GM10266 (cell line): ENCODE measurements around the gene DIPK1A.
A peak's percentile ranks its signal among the peaks of the same experiment; 100 is the strongest.

Experiments
- DNase-seq: peaks from one replicate; pipeline ENCODE4 v3.0.0; 2012; ENCODE audit errors: extremely low spot score
- TF ChIP-seq, protein P1 (sequence below): IDR thresholded peaks from 2 replicates; pipeline ENCODE4 v1.5.1; 2012; ENCODE audit warnings: mild to moderate bottlenecking, low read depth; ENCODE audit not compliant: control insufficient read depth, insufficient read depth; ENCODE audit errors: missing control alignments

The DIPK1A gene

DNA sequence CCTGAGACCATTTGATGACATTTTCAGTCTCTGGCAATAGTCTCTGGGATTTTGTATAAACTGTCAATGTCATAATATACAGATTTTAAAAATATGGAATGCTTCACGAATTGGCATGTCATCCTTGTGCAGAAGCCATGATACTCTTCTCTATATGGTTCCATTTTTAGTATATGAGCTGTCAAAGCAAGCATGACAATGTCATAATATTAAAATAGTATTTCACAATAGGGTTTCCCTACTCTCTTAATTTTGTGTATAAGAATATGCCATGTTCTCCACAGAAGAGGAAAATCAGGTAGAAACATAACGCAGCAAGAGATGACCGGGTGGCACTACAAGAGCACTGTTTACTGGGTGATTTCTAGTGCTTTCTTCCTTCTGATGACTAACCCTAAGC, 8.3 kb upstream of the DIPK1A start:
- no peak for DNase-seq

DNA sequence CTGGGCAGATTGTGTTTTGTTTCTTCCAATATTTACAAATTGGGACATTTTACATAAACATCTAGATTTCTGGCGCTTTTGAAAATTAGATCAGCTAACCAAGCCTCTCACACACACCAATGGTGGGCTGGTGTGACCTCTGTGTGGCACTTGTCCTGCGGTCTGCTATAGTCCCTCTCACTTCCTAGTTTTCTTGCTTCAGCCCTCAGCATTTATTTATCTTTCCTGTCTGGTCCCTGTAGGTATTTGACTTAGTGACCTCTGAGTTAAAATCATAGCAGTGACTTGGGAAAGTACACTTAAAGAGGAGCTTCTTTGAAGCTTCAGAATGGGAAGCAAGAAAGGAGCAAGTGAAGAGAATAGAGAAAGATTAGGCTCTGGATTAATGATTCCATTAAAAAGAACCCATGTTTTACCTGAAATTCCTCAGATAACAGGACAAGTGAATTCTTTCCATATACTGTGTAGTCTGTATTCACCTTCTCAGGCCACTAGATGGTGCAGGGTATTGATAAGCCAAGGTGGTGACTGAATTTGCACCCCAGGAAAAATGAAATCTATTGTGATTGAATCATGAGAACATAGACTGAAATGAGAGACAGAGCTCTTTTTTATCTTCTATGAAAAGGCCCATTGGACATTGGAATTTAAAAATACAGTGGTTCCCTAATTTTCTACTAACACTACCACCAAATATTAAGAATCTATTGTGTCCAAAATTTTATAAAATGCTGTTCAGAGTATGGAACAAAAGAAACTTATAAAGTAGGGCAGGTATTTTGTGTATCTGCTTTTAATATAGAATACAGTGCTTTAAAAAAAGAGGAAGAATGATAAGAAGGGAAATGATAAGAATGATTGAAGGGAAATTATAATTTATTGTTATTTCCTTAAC, 7.1 kb upstream of the DIPK1A start:
- TF ChIP-seq, protein P1, sequence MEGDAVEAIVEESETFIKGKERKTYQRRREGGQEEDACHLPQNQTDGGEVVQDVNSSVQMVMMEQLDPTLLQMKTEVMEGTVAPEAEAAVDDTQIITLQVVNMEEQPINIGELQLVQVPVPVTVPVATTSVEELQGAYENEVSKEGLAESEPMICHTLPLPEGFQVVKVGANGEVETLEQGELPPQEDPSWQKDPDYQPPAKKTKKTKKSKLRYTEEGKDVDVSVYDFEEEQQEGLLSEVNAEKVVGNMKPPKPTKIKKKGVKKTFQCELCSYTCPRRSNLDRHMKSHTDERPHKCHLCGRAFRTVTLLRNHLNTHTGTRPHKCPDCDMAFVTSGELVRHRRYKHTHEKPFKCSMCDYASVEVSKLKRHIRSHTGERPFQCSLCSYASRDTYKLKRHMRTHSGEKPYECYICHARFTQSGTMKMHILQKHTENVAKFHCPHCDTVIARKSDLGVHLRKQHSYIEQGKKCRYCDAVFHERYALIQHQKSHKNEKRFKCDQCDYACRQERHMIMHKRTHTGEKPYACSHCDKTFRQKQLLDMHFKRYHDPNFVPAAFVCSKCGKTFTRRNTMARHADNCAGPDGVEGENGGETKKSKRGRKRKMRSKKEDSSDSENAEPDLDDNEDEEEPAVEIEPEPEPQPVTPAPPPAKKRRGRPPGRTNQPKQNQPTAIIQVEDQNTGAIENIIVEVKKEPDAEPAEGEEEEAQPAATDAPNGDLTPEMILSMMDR, result peak; percentile 70
- no peak for DNase-seq

More for the DNA sequence above, 8.3 kb upstream of the DIPK1A start:
- TF ChIP-seq, protein P1, result no peak

DNA sequence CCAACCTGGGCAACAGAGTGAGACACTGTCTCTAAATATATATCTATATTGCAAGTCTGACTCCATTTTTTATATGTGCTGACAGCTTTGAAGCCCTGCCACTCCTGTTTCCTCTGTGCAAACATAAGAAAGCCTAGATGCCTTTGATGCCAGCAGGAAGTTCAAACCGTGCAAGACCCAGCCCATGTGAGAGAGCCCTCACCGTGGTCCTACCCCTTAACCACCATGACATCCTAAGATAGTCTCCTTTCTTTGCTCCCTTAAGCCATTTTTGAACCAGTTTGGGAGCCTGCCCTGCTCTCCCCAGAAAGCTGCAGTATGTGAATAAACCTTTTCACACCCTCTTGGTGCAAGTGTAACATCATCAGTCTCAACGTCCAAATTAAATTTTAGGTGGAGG, 3.7 kb upstream of the DIPK1A start:
- TF ChIP-seq, protein P1, result no peak
- DNase-seq, result no peak

DNA sequence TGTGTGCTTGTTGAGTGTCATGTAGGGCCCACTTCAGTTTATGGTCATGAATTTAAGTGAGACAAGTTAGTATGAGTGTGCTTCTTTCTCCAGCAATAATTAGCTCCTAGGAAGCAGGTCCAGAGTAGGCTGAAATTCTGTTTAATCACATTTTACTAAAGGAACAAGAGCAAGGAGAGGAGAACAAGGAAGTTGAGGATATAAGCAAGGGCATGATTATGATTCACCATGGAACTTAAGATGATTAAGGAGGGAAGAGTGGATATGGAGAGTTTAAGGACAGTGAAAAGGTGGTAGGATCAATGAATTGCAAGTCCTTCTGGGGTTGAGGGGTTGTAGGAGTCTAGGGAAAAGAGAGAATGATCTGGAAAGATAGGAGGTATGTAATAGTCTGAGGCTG, 3.1 kb upstream of the DIPK1A start:
- no peak for DNase-seq
- TF ChIP-seq, protein P1, result no peak

DNA sequence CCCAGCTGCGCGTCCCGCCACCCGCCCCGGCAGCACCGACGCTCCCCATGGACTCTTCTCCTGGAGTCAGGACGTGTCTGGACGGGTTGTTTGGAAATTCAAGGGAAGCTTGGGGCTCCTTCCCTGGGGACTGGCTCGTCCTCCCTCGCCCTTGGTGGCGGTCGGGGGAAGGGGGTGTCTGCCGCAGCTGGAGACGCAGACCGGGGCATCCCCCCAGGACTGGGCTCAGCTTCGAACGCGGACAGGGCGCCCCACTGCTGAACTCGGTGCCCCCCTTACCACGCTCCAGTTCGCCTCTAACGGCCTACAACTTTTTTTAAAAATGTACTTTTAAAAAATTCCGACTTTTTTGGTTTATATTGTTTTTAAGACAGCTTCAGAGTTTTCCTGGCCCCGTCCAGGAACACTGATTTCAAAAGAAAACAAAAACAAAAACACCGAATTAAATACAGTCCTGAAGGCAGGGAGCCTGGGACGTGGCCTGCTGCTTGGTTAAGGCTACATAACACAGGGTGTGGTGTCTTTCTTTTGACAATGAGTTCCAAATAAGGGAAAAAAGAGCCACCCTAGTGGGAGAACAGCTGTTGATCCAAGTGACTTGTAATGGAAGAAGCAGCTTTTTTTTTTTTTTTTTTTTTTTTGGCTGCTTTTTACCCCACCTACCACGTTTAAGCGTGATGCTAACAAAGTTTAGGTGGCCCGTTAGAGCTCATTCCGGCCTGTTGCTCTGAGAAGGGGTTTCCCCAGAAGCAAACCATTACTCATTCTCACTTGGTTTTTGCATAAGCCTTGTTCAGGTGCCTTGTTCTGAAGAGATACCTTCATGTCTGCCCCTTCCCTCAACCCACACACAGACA, 862 bp upstream of the DIPK1A start:
- peak; percentile 85 for DNase-seq
- TF ChIP-seq, protein P1, result no peak

DNA sequence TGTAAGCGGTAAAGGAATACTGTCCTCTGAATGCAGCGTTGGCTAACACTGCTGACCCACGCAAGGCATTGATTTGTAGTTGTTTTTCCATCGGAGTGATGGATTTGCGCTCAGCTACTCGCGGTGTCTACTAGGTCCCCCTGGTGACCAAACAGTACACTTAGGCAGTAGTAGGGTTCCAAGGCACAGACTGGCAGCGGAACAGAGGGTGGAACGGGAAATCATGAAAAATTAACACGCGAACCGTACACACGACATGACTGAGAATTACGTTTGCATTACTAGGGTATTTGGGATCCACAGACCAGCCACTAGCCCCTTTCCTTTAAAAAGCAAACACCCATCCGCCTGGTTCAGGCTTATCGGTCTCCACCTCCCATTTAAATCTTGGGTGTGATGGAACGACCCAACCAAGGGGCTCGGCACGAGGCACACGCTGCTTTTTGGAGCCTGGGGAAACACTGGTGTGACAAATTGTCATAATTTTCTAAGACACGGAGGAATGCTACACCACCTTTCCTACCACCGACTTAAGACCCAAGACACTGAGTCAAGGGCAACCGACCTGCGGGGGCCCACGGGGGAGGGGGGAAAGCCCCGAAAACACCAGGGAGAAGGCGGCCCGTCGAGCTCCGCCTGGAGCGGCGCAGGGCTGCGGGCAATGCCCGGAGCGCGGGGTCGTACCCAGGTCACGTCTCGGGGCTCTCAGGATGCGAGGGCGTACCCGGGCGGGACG, 699 bp downstream of the DIPK1A start:
- DNase-seq, result peak; percentile 74
- TF ChIP-seq, protein P1, result peak; percentile 73
